GM12874 (cell line): ENCODE data around the gene NIN.

ENCODE experiments used
- TF ChIP-seq, protein P1 (sequence below): IDR thresholded peaks from 2 replicates; pipeline ENCODE4 v1.5.1; 2011; ENCODE audit warnings: low read depth, mild to moderate bottlenecking, control low read depth, low read length, moderate library complexity; ENCODE audit not compliant: insufficient read depth

NIN gene

DNA sequence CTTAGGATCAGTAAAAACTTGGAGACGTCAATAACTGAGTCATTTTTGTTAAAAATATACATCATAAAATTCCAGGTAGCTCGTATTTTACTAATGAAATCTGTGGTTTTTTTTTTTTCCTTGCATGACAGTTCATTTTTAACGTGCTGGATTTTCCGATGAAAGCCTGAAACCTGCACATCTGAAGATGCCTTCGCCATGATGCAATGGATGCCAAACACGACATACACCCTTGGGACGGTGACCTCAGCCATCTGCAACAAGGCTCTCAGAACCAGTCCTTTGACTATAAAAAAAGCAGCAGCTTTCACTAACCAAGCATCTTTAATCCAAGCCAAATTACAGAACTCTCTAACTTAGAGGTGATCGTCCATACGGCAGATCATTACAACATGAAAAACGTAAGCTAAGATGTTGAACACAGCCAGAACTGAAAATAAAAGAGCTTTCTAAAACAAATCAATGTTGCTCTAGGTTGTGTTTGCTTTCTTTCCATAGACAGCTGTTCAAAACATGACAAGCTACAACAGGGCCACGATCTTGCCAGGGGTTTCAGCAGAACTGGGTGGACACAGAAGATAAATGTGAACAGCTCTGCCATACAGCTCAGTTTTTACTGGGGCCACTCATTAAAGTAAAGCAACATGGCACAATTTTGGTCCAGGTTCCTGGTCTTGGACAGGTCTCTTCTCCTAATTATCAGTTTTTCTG is 7.8 kb downstream of the NIN start:
- TF ChIP-seq, protein P1, sequence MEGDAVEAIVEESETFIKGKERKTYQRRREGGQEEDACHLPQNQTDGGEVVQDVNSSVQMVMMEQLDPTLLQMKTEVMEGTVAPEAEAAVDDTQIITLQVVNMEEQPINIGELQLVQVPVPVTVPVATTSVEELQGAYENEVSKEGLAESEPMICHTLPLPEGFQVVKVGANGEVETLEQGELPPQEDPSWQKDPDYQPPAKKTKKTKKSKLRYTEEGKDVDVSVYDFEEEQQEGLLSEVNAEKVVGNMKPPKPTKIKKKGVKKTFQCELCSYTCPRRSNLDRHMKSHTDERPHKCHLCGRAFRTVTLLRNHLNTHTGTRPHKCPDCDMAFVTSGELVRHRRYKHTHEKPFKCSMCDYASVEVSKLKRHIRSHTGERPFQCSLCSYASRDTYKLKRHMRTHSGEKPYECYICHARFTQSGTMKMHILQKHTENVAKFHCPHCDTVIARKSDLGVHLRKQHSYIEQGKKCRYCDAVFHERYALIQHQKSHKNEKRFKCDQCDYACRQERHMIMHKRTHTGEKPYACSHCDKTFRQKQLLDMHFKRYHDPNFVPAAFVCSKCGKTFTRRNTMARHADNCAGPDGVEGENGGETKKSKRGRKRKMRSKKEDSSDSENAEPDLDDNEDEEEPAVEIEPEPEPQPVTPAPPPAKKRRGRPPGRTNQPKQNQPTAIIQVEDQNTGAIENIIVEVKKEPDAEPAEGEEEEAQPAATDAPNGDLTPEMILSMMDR, result no peak

DNA sequence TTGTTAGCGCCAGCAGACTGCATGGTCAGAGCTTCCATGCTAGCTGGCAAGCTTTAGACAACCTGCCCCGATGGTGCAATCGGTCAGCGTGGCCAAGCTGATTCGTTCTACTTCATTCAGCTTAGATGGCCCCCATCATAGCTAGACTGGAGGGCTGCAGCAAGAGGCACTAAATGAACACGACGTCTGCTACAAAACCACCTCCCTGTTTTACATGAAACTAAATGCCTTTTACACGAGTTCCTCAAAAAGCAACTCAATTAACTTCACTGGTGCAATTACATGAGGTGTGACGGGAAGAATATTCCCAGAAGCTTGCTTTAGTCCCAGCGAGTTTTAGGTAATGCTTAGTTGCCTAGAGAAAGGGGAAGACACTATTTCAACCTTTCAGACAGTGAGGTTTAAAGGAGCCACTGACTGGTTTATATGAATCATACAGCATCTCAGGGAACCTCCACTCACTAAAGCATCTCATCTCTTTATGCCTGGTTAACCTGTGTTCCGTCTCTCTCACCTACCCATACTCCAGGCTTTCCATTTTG is 8.4 kb downstream of the NIN start:
- TF ChIP-seq, protein P1, result no peak

DNA sequence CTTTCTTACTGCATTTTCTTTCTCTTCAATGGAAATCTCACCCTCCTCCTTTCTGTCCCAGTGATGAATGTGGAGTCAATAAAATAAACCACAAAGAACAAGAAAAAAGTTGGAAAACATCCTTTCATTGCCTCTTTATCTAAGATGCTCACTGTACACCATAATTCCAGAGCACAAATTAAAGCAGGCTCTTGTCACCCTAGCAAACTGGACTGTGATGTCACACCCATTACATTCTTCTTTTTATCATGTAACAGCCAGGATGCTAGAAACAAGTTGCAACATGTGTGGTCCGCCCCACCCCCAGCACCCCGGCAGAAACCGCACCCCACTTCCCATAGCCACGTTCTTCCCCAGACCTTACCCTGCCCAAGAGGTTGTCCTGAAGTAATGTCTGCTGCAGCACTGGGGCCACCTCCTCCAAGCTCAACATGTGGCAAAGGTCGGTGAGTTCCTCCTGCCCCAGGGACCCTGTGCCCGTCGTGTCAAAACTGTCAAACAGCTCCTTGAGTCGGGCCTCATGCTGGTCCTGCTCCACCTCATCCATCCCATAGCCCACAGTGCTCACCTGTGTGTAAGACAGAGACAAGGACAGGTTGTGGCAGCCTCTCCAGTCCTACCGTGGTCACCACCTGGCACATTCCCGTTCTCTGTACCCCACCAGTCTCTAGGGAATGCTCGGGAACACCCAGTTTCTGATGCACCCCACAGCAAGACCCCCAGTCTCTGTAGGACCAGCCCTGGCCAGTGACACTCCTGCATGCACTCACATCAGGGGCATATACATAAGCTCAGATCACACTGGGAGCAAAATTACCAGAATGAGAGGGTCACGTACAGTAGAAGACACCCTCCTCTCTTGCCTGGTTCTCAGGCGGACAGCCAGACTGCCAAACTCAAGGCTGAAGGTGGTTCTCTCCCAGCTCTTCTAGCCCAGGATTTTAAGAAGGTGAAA is 9.2 kb downstream of the NIN start:
- TF ChIP-seq, protein P1, result no peak

- TF ChIP-seq, protein P1, result no peak
Measured at GRCh38 chr14:50820786-50821509, 10.0 kb downstream of the NIN start.

- TF ChIP-seq, protein P1, result no peak
Measured at GRCh38 chr14:50816395-50817047, 14.4 kb downstream of the NIN start.

DNA sequence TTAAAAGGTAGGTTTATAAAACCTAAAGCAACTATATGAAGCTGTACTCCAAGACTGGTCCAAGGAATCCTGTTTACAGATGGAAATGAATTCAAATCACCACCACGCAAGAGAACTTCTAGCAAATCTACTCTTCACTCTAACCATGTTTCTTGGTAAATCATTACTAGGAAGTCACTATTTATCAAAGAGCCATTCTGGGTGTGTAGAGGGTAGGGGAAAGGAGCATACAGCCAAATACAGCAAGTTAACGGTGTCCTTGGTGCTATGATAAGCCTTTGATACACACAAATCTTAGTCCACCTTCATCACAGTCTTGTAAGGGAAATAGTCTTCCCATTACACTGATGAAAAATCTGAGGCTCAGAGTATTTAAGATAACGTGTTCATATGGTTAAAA is 16.8 kb downstream of the NIN start:
- TF ChIP-seq, protein P1, result no peak

DNA sequence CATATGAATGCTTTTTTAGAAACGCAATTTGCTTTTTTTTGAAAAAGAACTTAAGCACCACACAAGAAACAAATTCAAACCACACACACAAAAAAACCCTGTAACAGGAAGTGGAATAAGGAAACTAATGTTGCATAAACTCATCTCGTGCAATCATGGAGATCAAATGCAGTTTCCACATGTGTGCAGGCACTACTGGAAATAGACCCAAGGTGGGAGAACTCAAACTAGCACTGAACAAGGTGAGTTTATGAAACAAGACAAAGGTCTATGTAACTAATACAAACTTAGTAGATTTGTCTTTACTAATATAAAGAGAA is 17.5 kb downstream of the NIN start:
- TF ChIP-seq, protein P1, result no peak
